HepG2 (cell line): Measurements from ENCODE around the gene PLA1A.

ENCODE experiments used
- EZH2 ChIP-seq: conservative IDR thresholded peaks from 2 replicates; pipeline ENCODE4 v1.6.1; 2012; ENCODE audit warnings: mild to moderate bottlenecking, low read depth, low read length, moderate library complexity
- KDM5A ChIP-seq: fragments of 200-600 bp; sonication (generic); IDR thresholded peaks from 2 replicates; pipeline ENCODE4 v1.7.0; 2018; ENCODE audit warnings: antibody characterized with exemption, mild to moderate bottlenecking, low read length, borderline replicate concordance
- NCOA2 ChIP-seq: sonication (generic); formaldehyde crosslinking; IDR thresholded peaks from 2 replicates; pipeline ENCODE4 v1.8.0; 2022; ENCODE audit warnings: inconsistent platforms
- NCOA5 ChIP-seq: sonication (generic); formaldehyde crosslinking; IDR thresholded peaks from 2 replicates; pipeline ENCODE4 v1.4.0; 2020; ENCODE audit warnings: missing genetic modification reagents
- NFKB2 ChIP-seq: sonication (generic); formaldehyde crosslinking; IDR thresholded peaks from 2 replicates; pipeline ENCODE4 v1.4.0; 2020; ENCODE audit warnings: missing genetic modification reagents, borderline replicate concordance
- PHB2 ChIP-seq: fragments of 450-650 bp; IDR thresholded peaks from 2 replicates; pipeline ENCODE4 v1.6.1; 2018; ENCODE audit not compliant: partially characterized antibody
- SP1 ChIP-seq, 2 experiments: fragments of 450-650 bp in 1 of 2; sonication (generic) in 1 of 2; formaldehyde crosslinking in 1 of 2; IDR thresholded peaks; 2 replicates each; pipeline versions ENCODE4 v1.4.0 to v1.6.1; 2016 to 2020; ENCODE audit warnings: missing genetic modification reagents in 1 of 2
- SRSF4 ChIP-seq: fragments of 200-400 bp; formaldehyde crosslinking; IDR thresholded peaks from one replicate; pipeline ENCODE4 v1.6.1; 2018; ENCODE audit warnings: mild to moderate bottlenecking, low read depth, low read length, moderate library complexity; ENCODE audit not compliant: poor library complexity, severe bottlenecking
- TBP ChIP-seq: sonication (generic); formaldehyde crosslinking; IDR thresholded peaks from 2 replicates; pipeline ENCODE4 v1.5.0; 2020; ENCODE audit warnings: missing genetic modification reagents
- TF ChIP-seq, protein P1 (sequence below): sonication (generic); formaldehyde crosslinking; IDR thresholded peaks from 2 replicates; pipeline ENCODE4 v1.5.0; 2020; ENCODE audit warnings: mild to moderate bottlenecking, missing genetic modification reagents, moderate library complexity

DNA sequence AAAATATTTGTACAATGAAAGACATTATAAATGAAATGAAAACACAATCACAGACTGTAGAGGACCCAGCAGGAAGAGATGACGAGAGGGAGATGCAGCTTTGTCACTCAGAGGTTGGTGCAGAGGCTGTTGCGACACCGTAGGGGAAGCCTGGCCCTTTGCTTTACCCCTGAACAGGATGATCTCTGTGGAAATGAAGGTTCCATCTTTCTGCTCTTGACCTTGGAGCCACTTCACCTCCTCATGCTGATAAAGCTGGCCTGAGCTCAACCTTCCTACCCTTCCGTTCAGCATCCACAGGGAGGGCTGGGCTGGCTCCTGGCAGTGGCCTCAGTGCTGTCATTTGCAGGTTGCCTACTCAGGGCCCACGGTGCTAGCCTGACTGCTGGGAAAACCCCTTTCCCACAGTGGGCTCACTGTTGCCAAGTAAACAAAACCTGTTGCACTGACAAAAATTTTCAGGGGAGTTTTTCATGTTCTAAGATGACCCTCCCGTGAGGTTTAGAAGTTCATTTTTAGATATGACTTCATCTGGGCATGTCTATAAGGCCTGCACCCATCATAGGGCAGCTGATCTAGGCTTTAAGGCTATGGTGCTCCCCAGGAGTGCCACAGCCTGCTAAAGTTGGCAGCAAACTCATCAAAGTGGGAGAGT, 35.3 kb upstream of the PLA1A start:
- no peak for TF ChIP-seq NCOA5 (CRISPR knock-in tag)
- no peak for TF ChIP-seq PHB2
- TF ChIP-seq KDM5A: no peak
- TF ChIP-seq TBP (CRISPR knock-in tag): no peak
- no peak for TF ChIP-seq NCOA2 (CRISPR knock-in tag)
- no peak for TF ChIP-seq EZH2
- TF ChIP-seq SRSF4: no peak
- no peak for TF ChIP-seq NFKB2 (CRISPR knock-in tag)
- TF ChIP-seq, protein P1, sequence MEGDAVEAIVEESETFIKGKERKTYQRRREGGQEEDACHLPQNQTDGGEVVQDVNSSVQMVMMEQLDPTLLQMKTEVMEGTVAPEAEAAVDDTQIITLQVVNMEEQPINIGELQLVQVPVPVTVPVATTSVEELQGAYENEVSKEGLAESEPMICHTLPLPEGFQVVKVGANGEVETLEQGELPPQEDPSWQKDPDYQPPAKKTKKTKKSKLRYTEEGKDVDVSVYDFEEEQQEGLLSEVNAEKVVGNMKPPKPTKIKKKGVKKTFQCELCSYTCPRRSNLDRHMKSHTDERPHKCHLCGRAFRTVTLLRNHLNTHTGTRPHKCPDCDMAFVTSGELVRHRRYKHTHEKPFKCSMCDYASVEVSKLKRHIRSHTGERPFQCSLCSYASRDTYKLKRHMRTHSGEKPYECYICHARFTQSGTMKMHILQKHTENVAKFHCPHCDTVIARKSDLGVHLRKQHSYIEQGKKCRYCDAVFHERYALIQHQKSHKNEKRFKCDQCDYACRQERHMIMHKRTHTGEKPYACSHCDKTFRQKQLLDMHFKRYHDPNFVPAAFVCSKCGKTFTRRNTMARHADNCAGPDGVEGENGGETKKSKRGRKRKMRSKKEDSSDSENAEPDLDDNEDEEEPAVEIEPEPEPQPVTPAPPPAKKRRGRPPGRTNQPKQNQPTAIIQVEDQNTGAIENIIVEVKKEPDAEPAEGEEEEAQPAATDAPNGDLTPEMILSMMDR: no peak
- TF ChIP-seq SP1 (IDR thresholded peaks at IDR 0.05): no peak
- no peak for TF ChIP-seq SP1 (CRISPR knock-in tag; IDR thresholded peaks at IDR 0.05)
